DMS 273 treated with DMSO at 0.1 percent for 48 hours (cell line): ENCODE results near the gene PFAS.

Source experiments
- DNase-seq: peaks from one replicate; lab custom pipeline; 2025; lab: John Stamatoyannopoulos, UW

Gene PFAS

DNA sequence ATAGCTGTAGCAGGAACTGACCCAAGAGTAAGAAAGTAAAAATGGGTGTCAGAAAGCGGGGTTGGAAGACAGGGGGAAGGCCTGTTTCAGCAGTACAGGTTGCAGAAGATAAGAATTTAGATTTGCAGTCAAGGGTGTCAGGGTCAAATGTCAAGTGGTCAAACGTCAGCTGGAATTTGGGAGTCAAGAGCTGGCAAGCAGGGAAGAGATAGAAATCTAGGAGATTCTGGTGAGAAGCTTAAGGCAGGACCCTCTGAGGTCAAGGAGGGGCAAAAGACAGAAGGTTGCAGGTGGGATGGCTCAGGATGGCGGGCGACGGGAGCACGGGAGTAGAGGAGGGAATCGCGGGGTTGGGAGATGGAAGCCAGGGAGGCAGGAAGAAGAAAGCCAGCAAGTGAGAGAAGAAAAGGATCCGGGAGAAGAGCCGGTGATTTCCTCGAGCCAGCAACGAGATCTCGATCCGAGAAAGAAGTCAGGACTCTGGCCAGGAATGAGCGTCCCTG is 45.8 kb downstream of the PFAS start:
- no peak for DNase-seq

DNA sequence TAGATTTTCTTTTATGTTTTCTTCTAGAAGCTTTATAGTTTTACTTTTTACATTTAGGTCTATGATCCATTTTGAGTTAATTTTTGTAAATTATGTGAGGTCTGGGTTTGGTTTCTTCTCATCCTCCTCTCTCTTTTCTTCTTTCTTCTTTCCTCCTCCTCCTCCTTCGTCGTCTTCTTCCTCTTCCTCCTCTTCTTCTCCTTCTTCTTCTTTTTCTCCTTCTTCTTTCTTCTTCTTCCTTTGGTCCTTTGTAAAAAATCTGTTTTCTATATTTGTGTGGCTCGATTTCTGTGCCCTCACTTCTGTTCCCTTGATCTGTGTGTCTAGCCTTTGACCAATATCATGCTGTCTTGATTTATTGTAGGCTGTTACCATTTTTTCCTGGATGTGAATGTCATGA is 51.1 kb downstream of the PFAS start:
- no peak for DNase-seq

DNA sequence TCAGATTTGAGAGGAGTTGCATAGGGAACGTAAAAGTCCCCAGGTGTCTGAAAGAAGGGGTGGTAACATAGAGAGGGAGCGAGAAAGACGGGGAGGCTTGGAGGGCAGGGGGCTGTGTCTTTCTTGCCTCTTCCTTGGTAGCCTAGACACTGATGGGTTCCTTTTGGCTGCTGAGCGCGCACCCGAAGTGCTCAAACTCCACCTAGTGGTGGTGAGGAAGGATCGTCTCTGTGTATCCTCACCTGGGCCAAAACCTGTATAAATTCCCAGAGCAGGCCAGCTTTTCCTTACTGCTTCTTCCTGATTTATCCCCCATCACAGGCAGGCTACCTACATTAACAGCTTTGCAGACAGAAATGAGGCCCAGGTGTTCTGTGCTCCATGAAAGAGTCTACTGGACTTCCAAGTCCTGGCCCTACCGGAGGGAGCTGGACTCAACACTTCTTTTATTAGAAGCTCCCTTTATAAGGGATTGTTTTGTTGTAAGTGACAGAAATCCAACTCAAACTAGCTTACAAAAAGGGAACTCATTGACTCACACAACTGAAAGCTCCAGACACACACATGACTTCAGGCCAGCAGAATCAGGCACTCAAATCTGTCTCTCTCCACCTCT is 51.6 kb downstream of the PFAS start:
- no peak for DNase-seq

DNA sequence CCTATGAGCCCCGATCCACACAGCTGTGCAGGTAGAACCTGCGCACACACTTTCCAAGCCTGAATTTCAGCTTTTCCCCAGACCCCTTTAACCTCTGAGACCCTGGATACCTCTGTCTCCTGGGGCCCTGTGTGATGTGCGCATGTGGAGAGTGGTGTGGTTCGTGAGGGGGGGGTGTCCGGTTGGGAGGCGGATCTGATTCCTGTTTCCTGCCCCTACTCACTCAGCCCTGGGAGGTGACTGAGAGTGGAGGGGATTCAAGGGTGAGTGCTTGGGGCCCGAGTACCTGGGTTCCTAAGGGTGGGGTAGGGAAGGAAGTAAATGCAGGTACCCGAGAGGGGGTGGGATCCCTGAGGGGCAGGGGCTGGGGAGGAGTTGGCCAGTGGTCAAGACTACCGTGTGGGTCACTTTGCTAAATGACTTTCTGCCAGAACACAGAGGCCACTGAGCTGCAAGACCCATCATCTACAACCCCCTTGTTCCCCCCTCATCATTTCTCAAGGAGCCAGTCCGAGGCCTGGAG is 61.6 kb downstream of the PFAS start:
- DNase-seq: no peak

DNA sequence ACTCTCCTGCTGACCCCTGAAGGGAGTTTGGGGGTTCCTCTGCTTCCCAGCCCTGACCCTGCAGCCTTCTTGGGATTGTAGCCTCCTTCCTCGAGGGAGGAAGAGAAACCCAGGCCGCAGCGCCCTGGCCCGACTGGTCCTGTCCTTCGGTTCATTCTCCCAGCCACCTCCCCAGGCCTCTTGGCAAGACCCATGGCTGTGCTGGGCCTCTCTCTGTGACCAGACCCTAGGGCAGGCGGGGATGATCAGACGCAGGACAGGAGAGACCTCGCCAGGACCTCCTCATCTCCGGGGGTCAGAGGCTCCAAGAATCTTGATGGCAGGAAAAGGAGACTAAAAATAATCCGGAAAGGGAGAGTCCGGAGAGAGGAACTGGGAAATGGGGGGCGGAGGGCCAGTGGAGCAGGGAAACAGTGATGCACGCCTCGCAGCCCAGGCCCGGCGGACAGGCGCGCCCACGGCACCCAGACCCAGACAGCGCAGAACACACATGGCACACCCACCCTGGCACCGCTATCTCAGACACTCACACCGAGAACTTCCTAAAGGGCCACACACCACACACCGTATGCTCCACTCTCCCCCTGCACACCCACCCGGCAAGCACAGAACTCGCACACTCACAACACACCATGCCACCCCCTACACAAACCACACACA is 62.2 kb downstream of the PFAS start:
- DNase-seq: no peak

DNA sequence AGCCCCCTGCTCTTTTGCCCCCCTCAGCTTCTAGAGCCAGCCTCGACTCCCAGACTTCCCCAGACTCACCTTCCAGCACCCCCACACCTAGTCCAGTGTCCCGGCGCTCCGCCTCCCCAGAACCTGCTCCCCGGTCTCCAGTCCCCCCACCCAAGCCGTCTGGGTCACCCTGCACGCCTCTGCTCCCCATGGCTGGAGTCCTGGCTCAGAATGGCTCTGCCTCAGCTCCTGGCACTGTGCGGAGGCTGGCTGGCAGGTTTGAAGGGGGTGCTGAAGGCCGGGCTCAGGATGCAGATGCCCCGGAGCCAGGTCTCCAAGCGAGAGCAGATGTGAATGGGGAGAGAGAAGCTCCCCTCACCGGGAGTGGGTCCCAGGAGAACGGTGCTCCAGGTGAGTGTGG is 63.2 kb downstream of the PFAS start:
- no peak for DNase-seq

DNA sequence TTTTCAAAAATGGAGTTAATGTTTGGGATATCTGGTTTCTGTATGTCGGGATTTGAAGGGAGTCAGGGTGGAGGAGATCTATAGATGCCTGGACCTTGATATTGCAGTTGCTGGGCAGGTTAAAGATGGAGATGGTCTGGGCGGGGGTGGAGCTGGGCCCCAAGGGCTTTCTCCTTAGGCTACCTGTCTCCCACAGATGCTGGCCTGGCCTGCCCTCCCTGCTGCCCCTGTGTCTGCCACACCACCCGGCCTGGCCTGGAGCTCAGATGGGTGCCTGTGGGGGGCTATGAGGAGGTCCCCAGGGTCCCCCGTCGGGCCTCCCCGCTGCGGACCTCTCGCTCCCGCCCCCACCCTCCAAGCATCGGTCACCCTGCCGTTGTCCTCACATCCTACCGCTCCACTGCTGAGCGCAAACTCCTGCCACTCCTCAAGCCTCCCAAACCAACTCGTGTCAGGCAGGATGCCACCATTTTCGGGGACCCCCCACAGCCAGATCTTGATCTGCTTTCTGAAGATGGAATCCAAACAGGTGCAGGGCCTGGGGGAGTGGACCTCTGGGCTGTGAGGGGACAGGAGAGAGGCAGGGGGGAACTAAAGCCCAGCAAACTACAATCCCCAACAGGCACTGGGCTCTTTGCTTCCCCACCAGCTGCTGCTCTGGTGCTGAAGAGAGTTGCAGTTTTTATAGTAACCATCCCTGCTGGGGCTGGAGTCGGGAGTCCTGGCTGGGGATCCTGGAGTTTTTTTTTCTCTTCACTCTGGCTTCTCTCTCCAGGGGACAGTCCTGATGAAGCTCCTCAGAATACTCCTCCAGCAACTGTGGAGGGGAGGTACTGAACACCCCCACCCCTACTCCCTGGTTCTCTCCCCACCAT is 63.9 kb downstream of the PFAS start:
- no peak for DNase-seq

DNA sequence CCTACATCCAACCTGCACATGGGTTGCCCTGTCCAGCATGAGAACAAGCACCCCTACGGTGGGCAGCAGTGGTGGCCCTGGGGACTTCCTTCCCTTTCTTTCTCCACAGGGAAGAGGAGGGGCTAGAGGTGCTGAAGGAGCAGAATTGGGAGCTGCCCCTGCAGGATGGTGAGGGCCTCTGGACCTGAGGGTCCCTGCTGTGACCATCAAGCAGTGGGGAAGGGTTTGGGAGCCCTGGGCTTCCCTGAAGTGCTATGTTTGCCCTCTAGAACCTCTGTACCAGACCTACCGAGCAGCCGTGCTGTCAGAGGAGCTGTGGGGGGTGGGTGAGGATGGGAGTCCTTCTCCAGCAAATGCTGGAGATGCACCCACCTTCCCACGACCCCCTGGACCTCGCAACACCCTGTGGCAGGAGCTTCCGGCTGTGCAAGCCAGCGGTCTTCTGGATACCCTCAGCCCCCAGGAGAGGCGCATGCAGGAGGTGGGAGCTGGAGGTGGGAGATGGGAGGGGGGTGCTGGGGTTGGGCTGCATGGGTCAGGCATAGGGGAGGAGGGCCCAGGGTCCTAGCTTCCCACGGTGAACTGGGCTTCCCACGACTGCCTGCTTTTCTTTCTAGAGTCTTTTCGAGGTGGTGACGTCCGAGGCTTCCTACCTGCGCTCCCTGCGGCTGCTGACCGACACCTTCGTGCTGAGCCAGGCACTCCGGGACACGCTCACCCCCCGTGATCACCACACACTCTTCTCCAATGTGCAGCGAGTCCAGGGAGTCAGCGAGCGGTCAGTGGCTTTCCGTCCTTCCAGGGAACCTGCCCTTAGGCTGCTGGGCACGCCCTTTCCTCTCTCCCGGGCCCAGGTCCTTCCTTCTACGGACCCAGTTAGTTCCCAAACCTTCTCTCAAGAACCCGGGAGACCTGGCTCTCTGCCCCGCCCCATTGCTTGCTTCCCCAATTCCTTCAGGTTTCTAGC is 66.0 kb downstream of the PFAS start:
- no peak for DNase-seq

DNA sequence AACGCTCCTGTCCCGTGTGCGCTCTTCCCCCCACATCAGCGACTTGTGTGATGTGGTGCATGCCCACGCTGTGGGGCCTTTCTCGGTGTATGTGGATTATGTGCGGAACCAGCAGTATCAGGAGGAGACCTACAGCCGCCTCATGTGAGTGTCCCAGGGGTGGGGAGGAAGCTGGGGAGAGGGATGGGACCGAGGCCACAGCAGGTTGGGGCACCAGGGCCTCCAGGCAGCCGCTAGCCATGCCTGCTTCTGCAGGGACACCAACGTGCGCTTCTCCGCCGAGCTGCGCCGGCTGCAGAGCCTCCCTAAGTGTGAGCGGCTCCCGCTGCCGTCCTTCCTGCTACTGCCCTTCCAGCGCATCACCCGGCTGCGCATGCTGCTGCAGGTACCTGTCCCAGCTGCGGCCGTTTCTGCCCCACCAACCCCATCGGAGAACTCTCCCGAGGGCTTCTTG is 66.7 kb downstream of the PFAS start:
- no peak for DNase-seq

DNA sequence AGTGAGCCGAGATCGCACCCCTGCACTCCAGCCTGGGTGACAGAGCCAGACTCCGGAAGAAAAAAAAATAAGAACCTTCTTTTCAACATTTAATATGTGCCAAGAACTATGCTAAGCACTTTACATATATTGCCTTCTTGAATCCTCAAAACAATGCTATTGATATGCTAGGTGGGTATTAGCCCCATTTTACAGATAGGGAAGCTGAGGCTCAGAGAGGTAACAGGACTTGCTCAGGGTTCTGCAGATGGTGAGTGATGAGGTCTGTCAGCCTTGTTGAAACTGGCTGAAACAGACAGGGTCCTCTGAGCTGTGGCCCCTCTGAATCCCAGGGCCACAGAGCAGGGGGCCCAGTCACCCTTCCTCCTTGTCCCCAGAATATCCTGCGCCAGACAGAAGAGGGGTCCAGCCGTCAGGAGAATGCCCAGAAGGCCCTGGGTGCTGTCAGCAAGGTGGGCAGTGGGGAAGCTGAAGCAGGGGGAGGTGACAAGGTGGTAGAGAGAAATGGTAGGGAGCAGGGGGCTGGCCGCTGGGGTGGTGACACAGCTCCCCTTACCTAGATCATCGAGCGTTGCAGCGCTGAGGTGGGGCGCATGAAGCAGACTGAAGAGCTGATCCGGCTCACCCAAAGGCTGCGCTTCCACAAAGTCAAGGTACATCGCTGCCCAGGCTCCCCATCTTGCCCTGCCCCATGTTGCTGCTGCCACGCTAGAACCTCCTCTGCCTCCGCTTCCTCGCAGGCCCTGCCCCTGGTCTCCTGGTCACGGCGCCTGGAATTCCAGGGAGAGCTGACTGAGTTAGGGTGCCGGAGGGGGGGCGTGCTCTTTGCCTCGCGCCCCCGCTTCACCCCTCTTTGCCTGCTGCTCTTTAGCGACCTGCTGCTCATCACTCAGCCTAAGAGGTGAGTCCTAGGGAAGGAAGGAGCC is 69.2 kb downstream of the PFAS start:
- no peak for DNase-seq
